ENCODE data around the gene HLF.

HLF gene

GRCh38 chr17:55225237-55225636, 39.5 kb upstream of the HLF start:
- no peak for DNase-seq (ENCODE audit: low read depth in 1 of 2, low spot score in 1 of 2)
- H3K27me3 ChIP-seq (ENCODE audit: insufficient read depth, poor library complexity, severe bottlenecking), result peaks cover 2% of the 10 kb centered on the region
- TF ChIP-seq CTCF (IDR thresholded peaks at IDR 0.05; ENCODE audit: insufficient read depth, low read length) (no peak), REST (IDR thresholded peaks at IDR 0.05; ENCODE audit: insufficient replicate concordance, low read depth) (no peak), GABPA (IDR thresholded peaks at IDR 0.05; ENCODE audit: low read depth) (no peak), SPI1 (IDR thresholded peaks at IDR 0.05; ENCODE audit: borderline replicate concordance, low read depth) (no peak), POLR2AphosphoS5 (IDR thresholded peaks at IDR 0.05; ENCODE audit: low read depth) (no peak)
- H3K4me3 ChIP-seq (replicated peaks; ENCODE audit: insufficient read depth, low read length), result no peak overlapping the region
- no peak overlapping the region for H3K27ac ChIP-seq (replicated peaks)

GRCh38 chr17:55228683-55229192, 36.0 kb upstream of the HLF start:
- DNase-seq (ENCODE audit: low read depth in 1 of 2, low spot score in 1 of 2), result no peak
- H3K4me3 ChIP-seq (replicated peaks; ENCODE audit: insufficient read depth, low read length), result no peak overlapping the region
- TF ChIP-seq GABPA (IDR thresholded peaks at IDR 0.05; ENCODE audit: low read depth) (no peak), CTCF (IDR thresholded peaks at IDR 0.05; ENCODE audit: insufficient read depth, low read length) (no peak), POLR2AphosphoS5 (IDR thresholded peaks at IDR 0.05; ENCODE audit: low read depth) (no peak), REST (IDR thresholded peaks at IDR 0.05; ENCODE audit: insufficient replicate concordance, low read depth) (no peak), SPI1 (IDR thresholded peaks at IDR 0.05; ENCODE audit: borderline replicate concordance, low read depth) (no peak)
- no peaks in the 10 kb centered on the region for H3K27me3 ChIP-seq (ENCODE audit: insufficient read depth, poor library complexity, severe bottlenecking)
- no peak overlapping the region for H3K27ac ChIP-seq (replicated peaks)

- Histone ChIP-seq H3K27me3 (ENCODE audit: insufficient read depth, poor library complexity, severe bottlenecking) (no peaks in the 10 kb centered on the region), H3K27ac (replicated peaks) (no peak overlapping the region), H3K4me3 (replicated peaks; ENCODE audit: insufficient read depth, low read length) (no peak overlapping the region)
- DNase-seq (ENCODE audit: low read depth in 1 of 2, low spot score in 1 of 2), result no peak
- TF ChIP-seq CTCF (IDR thresholded peaks at IDR 0.05; ENCODE audit: insufficient read depth, low read length) (no peak), SPI1 (IDR thresholded peaks at IDR 0.05; ENCODE audit: borderline replicate concordance, low read depth) (no peak), GABPA (IDR thresholded peaks at IDR 0.05; ENCODE audit: low read depth) (no peak), POLR2AphosphoS5 (IDR thresholded peaks at IDR 0.05; ENCODE audit: low read depth) (no peak), REST (IDR thresholded peaks at IDR 0.05; ENCODE audit: insufficient replicate concordance, low read depth) (no peak)
These were observed 35.5 kb upstream of the HLF start for GRCh38 chr17:55229276-55229675.
